Bronchial smooth muscle cell (primary cell): ENCODE results near the gene PAX5. TPM values are rescaled to one million over a fixed set of nuclear protein-coding genes. Genes with fewer than 3 reads are reported as not detected.

Source experiments
- total RNA-seq: library from RNA; depleted of rRNA; stranded (reverse); fragments of >200 nt; gene quantifications from 2 replicates; pipeline ENCODE4 v1.2.1, GENCODE V29; 2014

PAX5 gene
- not detected in 2 replicates for total RNA-seq

DNA sequence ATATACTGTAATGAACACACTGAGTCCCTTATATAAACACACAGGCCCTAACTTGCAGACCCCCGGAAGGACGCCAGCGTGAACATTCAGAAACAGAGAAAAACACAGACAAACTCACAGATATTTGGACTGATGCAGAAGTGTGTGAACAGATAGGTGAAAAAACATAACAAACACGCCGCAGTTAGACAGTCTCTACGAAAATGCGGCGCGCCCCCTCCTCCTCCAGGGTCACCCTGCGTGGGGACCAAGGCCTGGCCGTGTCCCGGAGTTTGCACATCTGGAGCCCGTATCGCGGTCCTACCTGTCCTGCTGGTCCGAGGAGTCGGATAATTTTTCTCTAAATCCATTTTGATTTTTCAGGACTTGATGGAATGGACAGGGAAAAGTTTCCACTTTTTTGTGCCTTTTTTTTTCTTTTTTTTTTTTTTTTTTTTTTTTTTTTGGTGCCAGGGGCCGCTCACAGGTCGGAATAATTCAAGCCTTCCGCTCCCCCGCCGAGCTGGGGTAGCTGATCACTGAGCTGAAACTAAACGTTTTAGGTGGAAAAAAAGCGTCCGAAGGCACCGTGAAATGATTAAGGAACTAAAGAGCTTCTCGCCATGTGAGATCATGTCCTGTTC, at the start of gene PAX5:
Gene PAX5 (minus strand): TSS at position 587 of the 623 bp plus-strand sequence. CDS start 237 bp downstream, at position 350.

Other genes starting within 250 kb of the PAX5 start
- 21.0 and 22.6 TPM in 2 replicates for gene ZCCHC7, start 86.3 kb upstream of the PAX5 start, total RNA-seq